Tibial nerve (tissue), 4 donors: ENCODE measurements around the gene CARTPT. TPM values are rescaled to one million over a fixed set of nuclear protein-coding genes. Genes with fewer than 3 reads are reported as not detected.

Experiments used
- DNase-seq, 2 donors: peaks; one replicate each; pipeline ENCODE4 v3.0.0-alpha.2; 2019; ENCODE audit warnings: low spot score in 2 of 2
- H3K27ac ChIP-seq, 4 donors: fragments of 200-600 bp; sonication (generic) in 3 of 4; one replicate each; pipeline ENCODE4 v1.5.1; 2017 to 2019; ENCODE audit warnings: mild to moderate bottlenecking in 1 of 4
- H3K27me3 ChIP-seq, 2 donors: fragments of 200-600 bp; sonication (generic) in 1 of 2; one replicate each; pipeline versions ENCODE4 v1.5.1 to v1.6.0; 2017 to 2019
- H3K36me3 ChIP-seq, 3 donors: fragments of 200-600 bp; sonication (generic); one replicate each; pipeline ENCODE4 v1.5.1; 2018 to 2019
- H3K4me1 ChIP-seq, 4 donors: fragments of 200-600 bp; sonication (generic) in 3 of 4; one replicate each; pipeline ENCODE4 v1.5.1; 2017 to 2019
- H3K4me3 ChIP-seq, 4 donors: fragments of 200-600 bp; sonication (generic) in 3 of 4; one replicate each; pipeline ENCODE4 v1.5.1; 2017 to 2019; ENCODE audit warnings: mild to moderate bottlenecking in 1 of 4, moderate library complexity in 1 of 4
- H3K9me3 ChIP-seq, 4 donors: fragments of 200-600 bp; sonication (generic) in 3 of 4; one replicate each; pipeline ENCODE4 v1.5.1; 2017 to 2019
- CTCF ChIP-seq, 5 experiments: fragments of 200-600 bp in 3 of 5; fragments of 450-650 bp in 2 of 5; sonication (generic) in 3 of 5; IDR thresholded peaks; one replicate each; pipeline ENCODE4 v1.5.1; 2016 to 2019; ENCODE audit warnings: antibody characterized with exemption in 5 of 5, mild to moderate bottlenecking in 3 of 5, moderate library complexity in 2 of 5
- EP300 ChIP-seq, 2 donors: sonication (generic); formaldehyde crosslinking; IDR thresholded peaks; one replicate each; pipeline ENCODE4 v1.6.1; 2017; ENCODE audit warnings: antibody characterized with exemption in 2 of 2, mild to moderate bottlenecking in 1 of 2
- POLR2A ChIP-seq, 2 donors: fragments of 450-650 bp; IDR thresholded peaks; one replicate each; pipeline ENCODE4 v1.6.1; 2017; ENCODE audit warnings: antibody characterized with exemption in 2 of 2, mild to moderate bottlenecking in 2 of 2, moderate library complexity in 2 of 2
- WGBS, 2 donors: methylation state at CpG; one replicate each; pipeline ENCODE4 v1.1.5; 2018; 5-methylcytosine and 5-hydroxymethylcytosine counted together
- total RNA-seq, 4 donors: library from RNA; depleted of rRNA; stranded (reverse); fragments of >200 nt; gene quantifications; one replicate each; pipeline ENCODE4 v1.1.0, GENCODE V29; 2016

The CARTPT gene
- total RNA-seq, 4 donors from 2014 or later = not detected

DNA sequence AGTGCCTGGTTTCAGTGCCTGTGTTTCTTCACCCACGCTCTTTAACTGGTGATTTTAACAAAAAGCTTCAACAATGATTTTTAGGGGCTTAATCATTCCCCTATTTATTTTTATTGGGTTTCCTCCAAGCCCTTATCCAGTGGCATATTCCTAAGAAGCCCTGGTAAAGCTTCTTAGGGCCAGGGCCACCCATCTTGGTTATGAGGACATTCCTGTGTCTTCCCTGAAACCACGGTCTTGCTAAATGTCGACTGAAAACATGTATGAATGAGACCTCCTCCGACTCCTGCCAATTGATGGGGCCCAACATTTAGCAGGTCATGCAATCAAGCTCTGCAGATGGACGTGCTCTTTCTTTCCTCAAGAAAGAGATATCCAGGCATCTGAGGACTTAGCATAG is 13.7 kb upstream of the CARTPT start:
- Histone ChIP-seq H3K4me3 (no peak overlapping the region), H3K27me3 (peaks cover 0 to 7% of the 10 kb centered on the region in 2 donors), H3K27ac (no peak overlapping the region), H3K36me3 (no peaks in the 10 kb centered on the region), H3K9me3 (no peaks in the 10 kb centered on the region), H3K4me1 (no peaks in the 10 kb centered on the region)
- DNase-seq = no peak
- 88 to 89% methylated on average over 5 of the region's 5 CpGs for WGBS, 2 donors
- TF ChIP-seq EP300 (IDR thresholded peaks at IDR 0.05) (no peak), CTCF (IDR thresholded peaks at IDR 0.05) (no peak), POLR2A (IDR thresholded peaks at IDR 0.05) (no peak)

- TF ChIP-seq POLR2A (IDR thresholded peaks at IDR 0.05) (no peak), EP300 (IDR thresholded peaks at IDR 0.05) (no peak), CTCF (IDR thresholded peaks at IDR 0.05) (no peak)
- 78 to 82% methylated on average over 3 of the region's 3 CpGs for WGBS, 2 donors
Measured at GRCh38 chr5:71706906-71707305, 12.2 kb upstream of the CARTPT start.

GRCh38 chr5:71711610-71712009 is 7.5 kb upstream of the CARTPT start:
- Histone ChIP-seq H3K4me3 (no peak overlapping the region), H3K4me1 (no peaks in the 10 kb centered on the region), H3K27ac (no peak overlapping the region), H3K36me3 (no peaks in the 10 kb centered on the region), H3K27me3 (peaks cover 0 to 12% of the 10 kb centered on the region in 2 donors), H3K9me3 (no peaks in the 10 kb centered on the region)
- DNase-seq = no peak
- TF ChIP-seq EP300 (IDR thresholded peaks at IDR 0.05) (no peak), POLR2A (IDR thresholded peaks at IDR 0.05) (no peak), CTCF (IDR thresholded peaks at IDR 0.05) (no peak)
- WGBS, 2 donors = 66 to 69% methylated on average over 4 of the region's 4 CpGs

More at GRCh38 chr5:71706906-71707305, 12.2 kb upstream of the CARTPT start:
- Histone ChIP-seq H3K36me3 (no peaks in the 10 kb centered on the region), H3K27me3 (peaks cover 0 to 7% of the 10 kb centered on the region in 2 donors), H3K27ac (no peak overlapping the region), H3K4me3 (no peak overlapping the region), H3K9me3 (no peaks in the 10 kb centered on the region), H3K4me1 (no peaks in the 10 kb centered on the region)
- no peak for DNase-seq

GRCh38 chr5:71714911-71715310 is 4.2 kb upstream of the CARTPT start:
- Histone ChIP-seq H3K9me3 (no peaks in the 10 kb centered on the region), H3K4me1 (no peaks in the 10 kb centered on the region), H3K27me3 (peaks cover 0 to 35% of the 10 kb centered on the region in 2 donors), H3K4me3 (no peak overlapping the region), H3K36me3 (no peaks in the 10 kb centered on the region), H3K27ac (no peak overlapping the region)
- DNase-seq = no peak
- WGBS, 2 donors = 34 to 47% methylated on average over 2 of the region's 2 CpGs
- TF ChIP-seq EP300 (IDR thresholded peaks at IDR 0.05) = no peak
- TF ChIP-seq POLR2A (IDR thresholded peaks at IDR 0.05) = no peak
- TF ChIP-seq CTCF (IDR thresholded peaks at IDR 0.05) = no peak

DNA sequence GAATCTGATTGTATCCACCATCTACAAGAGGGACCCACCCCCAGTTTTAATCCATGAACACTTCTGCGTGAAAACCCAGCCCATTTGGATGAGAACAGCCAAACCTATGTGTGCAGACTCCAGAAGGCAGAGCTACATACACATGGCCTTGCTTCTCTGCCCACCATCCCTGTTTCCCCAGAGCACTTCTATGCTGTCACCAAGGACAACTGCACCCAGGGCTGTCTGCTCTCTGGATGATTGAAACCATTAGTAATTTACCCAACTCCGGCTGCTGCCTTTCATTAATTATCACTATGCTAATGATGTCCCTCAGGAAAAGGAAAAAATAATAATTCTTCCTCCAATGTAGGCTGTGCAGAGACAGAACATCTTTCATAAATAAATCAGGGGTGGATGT is 8.9 kb downstream of the CARTPT start:
- no peaks in the 10 kb centered on the region for H3K4me1 ChIP-seq
- TF ChIP-seq CTCF (IDR thresholded peaks at IDR 0.05) = no peak
- TF ChIP-seq POLR2A (IDR thresholded peaks at IDR 0.05) = no peak
- no peak for TF ChIP-seq EP300 (IDR thresholded peaks at IDR 0.05)
- H3K27ac ChIP-seq = no peak overlapping the region
- peaks cover 0 to 12% of the 10 kb centered on the region in 2 donors for H3K27me3 ChIP-seq
- no peak overlapping the region for H3K4me3 ChIP-seq
- 79 to 86% methylated on average over 2 of the region's 2 CpGs for WGBS, 2 donors
- H3K36me3 ChIP-seq = no peaks in the 10 kb centered on the region
- DNase-seq = no peak
- H3K9me3 ChIP-seq = no peaks in the 10 kb centered on the region
